HG03064 (cell line): ENCODE data around the gene POGLUT2.
"Not testable (repeated sequence)": the region's sequence is repeated elsewhere in the genome, so short reads cannot be mapped to it uniquely, and the experiment has no call there.

Experiments used
- ATAC-seq: cut with Tn5 transposase; IDR thresholded peaks from one replicate; pipeline ENCODE4 v1.9.1; 2021; ENCODE audit warnings: low read depth; ENCODE audit not compliant: unreplicated experiment

POGLUT2 gene

GRCh38 chr13:102812611-102813287, 14.0 kb upstream of the POGLUT2 start:
- ATAC-seq: no peak

- no peak for ATAC-seq
Observed at GRCh38 chr13:102807699-102808098, 8.9 kb upstream of the POGLUT2 start.

GRCh38 chr13:102805680-102806079, 6.9 kb upstream of the POGLUT2 start:
- no peak for ATAC-seq

GRCh38 chr13:102800145-102801041, 1.6 kb upstream of the POGLUT2 start:
- peak; percentile 66 for ATAC-seq

- peak; percentile 8 for ATAC-seq
Observed at GRCh38 chr13:102799426-102800144, 809 bp upstream of the POGLUT2 start.

- ATAC-seq: no peak
Observed at GRCh38 chr13:102793611-102794355, 5.0 kb downstream of the POGLUT2 start.

- ATAC-seq: no peak
Observed at GRCh38 chr13:102792396-102792795, 6.4 kb downstream of the POGLUT2 start.

GRCh38 chr13:102788683-102789082, 10.1 kb downstream of the POGLUT2 start:
- no peak for ATAC-seq

- ATAC-seq: no peak
Observed at GRCh38 chr13:102784483-102784882, 14.3 kb downstream of the POGLUT2 start.

GRCh38 chr13:102781591-102781990, 17.2 kb downstream of the POGLUT2 start:
- no peak for ATAC-seq

GRCh38 chr13:102780656-102781055, 18.1 kb downstream of the POGLUT2 start:
- not testable (repeated sequence) for ATAC-seq

- no peak for ATAC-seq
Observed at GRCh38 chr13:102779436-102780159, 19.2 kb downstream of the POGLUT2 start.

- ATAC-seq: no peak
Observed at GRCh38 chr13:102777736-102778135, 21.0 kb downstream of the POGLUT2 start.

- no peak for ATAC-seq
Observed at GRCh38 chr13:102776271-102776670, 22.5 kb downstream of the POGLUT2 start.

- ATAC-seq: no peak
Observed at GRCh38 chr13:102774591-102775520, 23.9 kb downstream of the POGLUT2 start.

- no peak for ATAC-seq
Observed at GRCh38 chr13:102774214-102774568, 24.6 kb downstream of the POGLUT2 start.

GRCh38 chr13:102773441-102774213, 25.1 kb downstream of the POGLUT2 start, which contains the start of gene TEX30:
TSS of gene TEX30 (minus strand) at chr13:102773786. CDS start at chr13:102770026, 3,760 bp downstream.
- ATAC-seq: peak; percentile 91

GRCh38 chr13:102772042-102772425, 26.7 kb downstream of the POGLUT2 start:
- no peak for ATAC-seq
